PC-9 (cell line): ENCODE measurements around the gene NDUFV3.

Experiments
- CTCF ChIP-seq: fragments of 200-600 bp; sonication (generic); conservative IDR thresholded peaks from 2 replicates; pipeline ENCODE4 v1.6.1; 2017; ENCODE audit warnings: mixed run types, antibody characterized with exemption, mild to moderate bottlenecking, moderate library complexity
- EZH2 ChIP-seq: fragments of 200-600 bp; sonication (generic); IDR thresholded peaks from 2 replicates; pipeline ENCODE4 v1.8.0; 2017; ENCODE audit warnings: antibody characterized with exemption, low read depth

GRCh38 chr21:42913476-42913875, 20.4 kb downstream of the NDUFV3 start:
- no peak for TF ChIP-seq CTCF
- no peak for TF ChIP-seq EZH2
